RWPE2 (cell line): ENCODE measurements around the gene UMODL1.

Experiments used
- ATAC-seq: fragments of 200-7000 bp; cut with Tn5 transposase; 3 replicates; pipeline ENCODE4 v1.9.1; 2021; ENCODE audit warnings: low read depth
- DNase-seq: peaks from one replicate; pipeline ENCODE4 v3.0.0-alpha.2; 2020; ENCODE audit warnings: low spot score
- H3K27ac ChIP-seq: fragments of 450-650 bp; 2 replicates; pipeline ENCODE4 v1.5.1; 2017; ENCODE audit warnings: mild to moderate bottlenecking; ENCODE audit not compliant: poor library complexity, severe bottlenecking
- H3K27me3 ChIP-seq: fragments of 250-450 bp; sonication (Bioruptor Pico); 2 replicates; pipeline ENCODE4 v1.5.1; 2021; ENCODE audit warnings: mild to moderate bottlenecking, moderate library complexity; ENCODE audit not compliant: insufficient read depth, poor library complexity, severe bottlenecking
- H3K36me3 ChIP-seq: fragments of 250-450 bp; sonication (Bioruptor Pico); 2 replicates; pipeline ENCODE4 v1.5.1; 2020; ENCODE audit warnings: low read depth, mild to moderate bottlenecking, moderate library complexity
- H3K4me1 ChIP-seq: fragments of 250-450 bp; sonication (Bioruptor Pico); 2 replicates; pipeline ENCODE4 v1.5.1; 2021; ENCODE audit warnings: mild to moderate bottlenecking, moderate library complexity; ENCODE audit not compliant: insufficient read depth, poor library complexity, severe bottlenecking
- H3K4me3 ChIP-seq: fragments of 250-450 bp; sonication (Bioruptor Pico); 2 replicates; pipeline ENCODE4 v1.5.1; 2021; ENCODE audit warnings: mild to moderate bottlenecking, moderate library complexity; ENCODE audit not compliant: severe bottlenecking
- H3K9me3 ChIP-seq: fragments of 250-450 bp; sonication (Bioruptor Pico); 2 replicates; pipeline ENCODE4 v1.5.1; 2021; ENCODE audit warnings: mild to moderate bottlenecking, moderate library complexity; ENCODE audit not compliant: severe bottlenecking
- CTCF ChIP-seq: fragments of 450-650 bp; IDR thresholded peaks from one replicate; pipeline ENCODE4 v1.5.1; 2017; ENCODE audit warnings: mild to moderate bottlenecking, moderate library complexity; ENCODE audit not compliant: poor library complexity, severe bottlenecking

Gene UMODL1

GRCh38 chr21:42155045-42155855, 84.1 kb downstream of the UMODL1 start:
- ATAC-seq: no peak
- no peaks in the 10 kb centered on the region for H3K27me3 ChIP-seq
- no peak for TF ChIP-seq CTCF
- no peaks in the 10 kb centered on the region for H3K9me3 ChIP-seq
- H3K4me3 ChIP-seq: no peak overlapping the region
- no peak overlapping the region for H3K27ac ChIP-seq
- DNase-seq: no peak
- H3K36me3 ChIP-seq: no peaks in the 10 kb centered on the region
- H3K4me1 ChIP-seq: no peaks in the 10 kb centered on the region

- Histone ChIP-seq H3K4me1 (no peaks in the 10 kb centered on the region), H3K36me3 (no peaks in the 10 kb centered on the region), H3K4me3 (no peak overlapping the region), H3K27me3 (no peaks in the 10 kb centered on the region), H3K27ac (no peak overlapping the region), H3K9me3 (no peaks in the 10 kb centered on the region)
- DNase-seq (no peak), ATAC-seq (no peak)
- TF ChIP-seq CTCF: no peak
These were observed 85.8 kb downstream of the UMODL1 start for GRCh38 chr21:42156690-42157605.

GRCh38 chr21:42157606-42158310, 86.6 kb downstream of the UMODL1 start:
- DNase-seq: no peak
- no peak overlapping the region for H3K27ac ChIP-seq
- H3K27me3 ChIP-seq: no peaks in the 10 kb centered on the region
- H3K36me3 ChIP-seq: no peaks in the 10 kb centered on the region
- H3K4me3 ChIP-seq: no peak overlapping the region
- no peaks in the 10 kb centered on the region for H3K4me1 ChIP-seq
- H3K9me3 ChIP-seq: no peaks in the 10 kb centered on the region
- no peak for TF ChIP-seq CTCF
- no peak for ATAC-seq

GRCh38 chr21:42158846-42159245, 87.7 kb downstream of the UMODL1 start:
- Histone ChIP-seq H3K36me3 (no peaks in the 10 kb centered on the region), H3K4me3 (no peak overlapping the region), H3K4me1 (no peaks in the 10 kb centered on the region), H3K27me3 (no peaks in the 10 kb centered on the region), H3K27ac (no peak overlapping the region), H3K9me3 (no peaks in the 10 kb centered on the region)
- ATAC-seq (no peak), DNase-seq (no peak)
- TF ChIP-seq CTCF: no peak
